Stimulated activated CD4-positive, alpha-beta T cell treated with anti-CD3 and anti-CD28 coated beads, TNF-alpha, amount 100 ng/mL, for 4 hours (primary cell): ENCODE results near the gene ZSWIM6.

Experiments used
- DNase-seq, 3 experiments: peaks; one replicate each; pipeline ENCODE4 v3.0.0-alpha.2; 2020; ENCODE audit warnings: low read depth in 3 of 3

Gene ZSWIM6

GRCh38 chr5:61332851-61333320 is 828 bp downstream of the ZSWIM6 start:
- peak in 2 of 3 experiments; percentile 7 to 11 for DNase-seq

GRCh38 chr5:61333321-61333953 is 1.4 kb downstream of the ZSWIM6 start:
- DNase-seq = no peak

- DNase-seq = no peak
Measured at GRCh38 chr5:61333954-61334867, 2.2 kb downstream of the ZSWIM6 start.

GRCh38 chr5:61334868-61335615 is 3.0 kb downstream of the ZSWIM6 start:
- DNase-seq = no peak

- no peak for DNase-seq
Measured at GRCh38 chr5:61339764-61340163, 7.7 kb downstream of the ZSWIM6 start.

GRCh38 chr5:61340775-61341361 is 8.8 kb downstream of the ZSWIM6 start:
- no peak for DNase-seq

GRCh38 chr5:61342071-61342501 is 10.0 kb downstream of the ZSWIM6 start:
- no peak for DNase-seq

- DNase-seq = no peak
Measured at GRCh38 chr5:61344187-61344944, 12.3 kb downstream of the ZSWIM6 start.

- no peak for DNase-seq
Measured at GRCh38 chr5:61346511-61346910, 14.5 kb downstream of the ZSWIM6 start.

GRCh38 chr5:61347080-61347479 is 15.0 kb downstream of the ZSWIM6 start:
- no peak for DNase-seq

GRCh38 chr5:61348447-61348846 is 16.4 kb downstream of the ZSWIM6 start:
- no peak for DNase-seq

- DNase-seq = no peak
Measured at GRCh38 chr5:61349935-61350334, 17.9 kb downstream of the ZSWIM6 start.

GRCh38 chr5:61350535-61350934 is 18.5 kb downstream of the ZSWIM6 start:
- DNase-seq = no peak

GRCh38 chr5:61351733-61352132 is 19.7 kb downstream of the ZSWIM6 start:
- DNase-seq = no peak

GRCh38 chr5:61352180-61352579 is 20.1 kb downstream of the ZSWIM6 start:
- no peak for DNase-seq

GRCh38 chr5:61352612-61353156 is 20.6 kb downstream of the ZSWIM6 start:
- DNase-seq = no peak

GRCh38 chr5:61353293-61353692 is 21.2 kb downstream of the ZSWIM6 start:
- no peak for DNase-seq

GRCh38 chr5:61354199-61354598 is 22.1 kb downstream of the ZSWIM6 start:
- no peak for DNase-seq

- no peak for DNase-seq
Measured at GRCh38 chr5:61357745-61358144, 25.7 kb downstream of the ZSWIM6 start.

- DNase-seq = no peak
Measured at GRCh38 chr5:61362796-61363368, 30.8 kb downstream of the ZSWIM6 start.
